Measurements from ENCODE around the gene NUDT5.

Gene NUDT5

DNA sequence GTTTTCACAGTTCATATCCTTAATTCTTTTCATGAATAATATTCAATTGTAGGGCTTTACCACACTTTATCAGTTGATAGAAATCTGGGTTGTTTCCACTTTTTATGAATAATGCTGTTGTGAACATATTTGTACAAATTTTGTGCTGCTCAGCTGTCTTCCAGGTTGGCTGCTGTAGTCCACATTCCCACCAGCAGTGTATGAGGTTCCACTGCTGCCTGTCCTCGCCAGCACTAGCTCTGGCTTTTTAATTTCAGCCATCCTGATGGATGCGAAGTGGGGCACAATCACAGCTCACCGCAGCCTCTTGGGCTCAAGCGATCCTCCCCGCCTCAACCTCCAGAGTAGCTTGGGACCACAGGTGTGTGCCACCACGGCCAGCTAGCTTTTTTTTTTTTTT lies 32.8 kb downstream of the NUDT5 start:
- no peak overlapping the region for H3K4me3 ChIP-seq (ENCODE audit: low read depth, low read length)
- TF ChIP-seq, protein P1, sequence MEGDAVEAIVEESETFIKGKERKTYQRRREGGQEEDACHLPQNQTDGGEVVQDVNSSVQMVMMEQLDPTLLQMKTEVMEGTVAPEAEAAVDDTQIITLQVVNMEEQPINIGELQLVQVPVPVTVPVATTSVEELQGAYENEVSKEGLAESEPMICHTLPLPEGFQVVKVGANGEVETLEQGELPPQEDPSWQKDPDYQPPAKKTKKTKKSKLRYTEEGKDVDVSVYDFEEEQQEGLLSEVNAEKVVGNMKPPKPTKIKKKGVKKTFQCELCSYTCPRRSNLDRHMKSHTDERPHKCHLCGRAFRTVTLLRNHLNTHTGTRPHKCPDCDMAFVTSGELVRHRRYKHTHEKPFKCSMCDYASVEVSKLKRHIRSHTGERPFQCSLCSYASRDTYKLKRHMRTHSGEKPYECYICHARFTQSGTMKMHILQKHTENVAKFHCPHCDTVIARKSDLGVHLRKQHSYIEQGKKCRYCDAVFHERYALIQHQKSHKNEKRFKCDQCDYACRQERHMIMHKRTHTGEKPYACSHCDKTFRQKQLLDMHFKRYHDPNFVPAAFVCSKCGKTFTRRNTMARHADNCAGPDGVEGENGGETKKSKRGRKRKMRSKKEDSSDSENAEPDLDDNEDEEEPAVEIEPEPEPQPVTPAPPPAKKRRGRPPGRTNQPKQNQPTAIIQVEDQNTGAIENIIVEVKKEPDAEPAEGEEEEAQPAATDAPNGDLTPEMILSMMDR (IDR thresholded peaks at IDR 0.05; ENCODE audit: borderline replicate concordance, insufficient read depth, low read depth, low read length): no peak

DNA sequence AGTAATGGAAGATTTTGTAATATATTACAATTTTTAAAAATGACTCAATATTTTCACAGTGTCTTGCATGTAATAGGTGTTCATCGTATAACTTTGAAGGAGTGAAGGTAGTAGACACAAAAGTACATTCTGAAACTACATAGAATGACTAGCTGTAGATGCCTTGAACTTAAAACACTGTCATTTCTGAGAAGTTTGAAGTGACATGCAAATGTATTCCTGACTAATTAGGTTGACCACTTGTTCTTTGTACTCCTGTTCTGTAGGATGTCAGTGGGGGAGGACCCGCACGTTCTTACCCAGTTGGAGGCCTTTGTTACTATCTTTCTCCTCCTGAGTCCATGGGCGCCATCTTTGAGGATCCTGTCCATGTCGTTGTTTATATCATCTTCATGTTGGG lies 35.0 kb downstream of the NUDT5 start:
- no peak overlapping the region for H3K4me3 ChIP-seq (ENCODE audit: low read depth, low read length)
- TF ChIP-seq, protein P1 (IDR thresholded peaks at IDR 0.05; ENCODE audit: borderline replicate concordance, insufficient read depth, low read depth, low read length): no peak

DNA sequence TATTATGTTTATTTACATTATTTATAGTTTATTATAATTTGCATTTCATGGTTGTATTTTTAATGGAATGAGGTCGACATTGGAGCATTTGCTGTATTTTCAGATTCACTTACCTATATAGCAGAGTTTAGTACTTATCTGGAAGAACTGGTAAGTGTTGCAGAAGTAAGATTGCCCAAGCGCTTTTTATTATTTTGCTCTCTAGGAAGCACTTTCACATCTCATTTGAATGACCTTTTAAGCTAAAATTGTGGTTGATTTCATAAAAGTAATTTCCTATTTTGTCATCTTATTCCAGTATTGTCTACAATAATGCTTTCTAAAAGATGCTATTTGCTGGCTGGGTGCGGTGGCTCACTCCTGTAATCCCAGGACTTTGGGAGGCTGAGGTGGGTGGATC lies 37.6 kb downstream of the NUDT5 start:
- no peak overlapping the region for H3K4me3 ChIP-seq (ENCODE audit: low read depth, low read length)

DNA sequence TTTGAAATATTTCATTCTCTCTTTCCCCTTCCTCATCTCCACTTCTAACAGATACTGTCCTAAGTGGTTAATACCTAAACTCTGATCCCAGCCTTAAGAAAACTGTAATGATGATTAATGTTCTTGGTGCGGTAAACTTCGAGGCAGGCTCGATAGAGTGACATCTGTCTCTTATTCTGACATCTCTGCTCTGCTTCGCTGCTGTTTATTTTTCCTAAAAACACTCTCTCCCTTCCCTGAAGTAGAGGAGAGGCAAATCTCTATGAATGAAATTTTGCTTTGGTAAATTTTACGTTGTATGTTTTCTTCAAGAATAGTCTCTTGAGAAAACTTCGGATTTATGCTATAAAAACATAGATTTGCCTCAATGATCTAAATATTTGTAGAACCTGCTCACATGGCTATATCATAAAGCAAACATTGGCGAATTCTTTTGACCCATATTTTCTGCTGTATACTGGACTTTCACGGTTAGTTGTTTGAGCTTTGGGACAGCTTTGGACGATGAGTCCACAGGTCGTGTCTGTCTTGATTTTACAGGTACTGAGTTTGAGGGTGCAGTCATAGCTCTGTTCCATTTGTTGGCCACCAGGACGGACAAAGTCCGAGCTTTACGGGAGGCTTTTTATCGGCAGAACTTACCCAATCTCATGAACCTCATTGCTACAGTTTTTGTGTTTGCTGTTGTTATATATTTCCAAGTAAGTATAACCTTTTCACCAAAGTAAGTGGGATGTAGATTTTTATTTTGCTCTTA lies 39.1 kb downstream of the NUDT5 start:
- no peak overlapping the region for H3K4me3 ChIP-seq (ENCODE audit: low read depth, low read length)
- TF ChIP-seq, protein P1 (IDR thresholded peaks at IDR 0.05; ENCODE audit: borderline replicate concordance, insufficient read depth, low read depth, low read length): no peak

More for the DNA sequence above, 37.6 kb downstream of the NUDT5 start:
- TF ChIP-seq, protein P1 (IDR thresholded peaks at IDR 0.05; ENCODE audit: borderline replicate concordance, insufficient read depth, low read depth, low read length): no peak

DNA sequence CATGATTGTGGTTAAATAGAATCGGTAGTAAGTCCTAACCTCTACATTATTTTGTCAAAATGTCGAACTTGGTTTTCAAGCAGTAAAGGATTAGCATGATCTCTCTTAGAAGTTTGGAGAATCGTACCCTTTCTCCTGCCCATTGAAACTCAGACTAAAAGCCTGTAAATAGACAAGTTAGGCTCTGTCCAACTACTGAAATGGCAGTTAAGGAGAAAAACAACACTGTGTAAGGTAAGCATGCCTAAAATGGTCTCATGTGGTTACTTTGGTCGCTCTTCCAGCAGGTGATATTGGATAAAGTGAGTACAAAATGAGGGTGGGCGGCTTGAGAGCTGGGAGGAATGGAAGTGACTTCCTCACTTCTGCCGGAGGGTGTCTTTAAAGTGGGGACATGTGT lies 41.2 kb downstream of the NUDT5 start:
- TF ChIP-seq, protein P1 (IDR thresholded peaks at IDR 0.05; ENCODE audit: borderline replicate concordance, insufficient read depth, low read depth, low read length): no peak
- H3K4me3 ChIP-seq (ENCODE audit: low read depth, low read length): no peak overlapping the region

DNA sequence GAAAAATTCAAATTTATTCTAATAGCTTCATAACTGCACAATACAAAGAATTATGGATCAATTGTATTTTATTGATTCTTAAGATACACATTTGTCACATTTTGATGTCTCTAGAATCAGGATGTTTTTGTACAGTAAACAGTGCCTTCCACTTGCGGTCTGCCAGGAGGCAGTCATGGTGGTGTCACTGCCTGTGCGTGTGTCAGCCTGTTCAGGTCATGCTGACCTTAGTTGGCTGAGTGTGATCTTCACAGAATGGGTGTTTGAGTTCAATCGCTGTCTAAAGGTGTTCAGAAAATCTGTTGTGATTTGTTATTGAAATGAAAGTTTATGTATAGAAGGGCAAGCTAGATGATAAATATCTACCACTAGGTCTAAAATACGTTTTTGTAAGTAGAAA lies 45.5 kb downstream of the NUDT5 start:
- H3K4me3 ChIP-seq (ENCODE audit: low read depth, low read length): no peak overlapping the region
- TF ChIP-seq, protein P1 (IDR thresholded peaks at IDR 0.05; ENCODE audit: borderline replicate concordance, insufficient read depth, low read depth, low read length): no peak

DNA sequence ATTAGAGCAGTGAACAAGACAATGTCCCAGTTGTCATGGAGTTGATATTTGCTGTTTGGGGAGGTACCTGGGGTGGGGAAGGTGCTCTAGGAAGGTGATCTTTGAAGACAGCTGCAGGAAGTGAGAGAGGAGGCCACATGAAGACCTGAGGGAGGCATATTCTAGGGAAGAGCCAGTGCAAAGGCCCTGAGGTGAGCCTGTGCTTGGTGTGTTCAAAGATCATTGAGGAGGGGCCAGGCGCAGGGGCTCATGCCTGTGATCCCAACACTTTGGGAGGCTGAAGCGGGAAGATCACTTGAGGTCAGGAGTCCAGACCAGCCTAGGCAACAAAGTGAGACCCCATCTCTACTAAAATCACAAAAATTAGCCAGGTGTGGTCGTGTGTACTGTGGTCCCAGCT lies 51.2 kb downstream of the NUDT5 start:
- H3K4me3 ChIP-seq (ENCODE audit: low read depth, low read length): no peak overlapping the region

More for the DNA sequence above, 51.2 kb downstream of the NUDT5 start:
- TF ChIP-seq, protein P1 (IDR thresholded peaks at IDR 0.05; ENCODE audit: borderline replicate concordance, insufficient read depth, low read depth, low read length): no peak

Measured in GM12875 (cell line).